ENCODE results near the gene LPAR1. TPM values are rescaled to one million over a fixed set of nuclear protein-coding genes. Genes with fewer than 3 reads are reported as not detected.

LPAR1 gene
- total RNA-seq, 1 experiment from 2014 or later, result 4.9 TPM

DNA sequence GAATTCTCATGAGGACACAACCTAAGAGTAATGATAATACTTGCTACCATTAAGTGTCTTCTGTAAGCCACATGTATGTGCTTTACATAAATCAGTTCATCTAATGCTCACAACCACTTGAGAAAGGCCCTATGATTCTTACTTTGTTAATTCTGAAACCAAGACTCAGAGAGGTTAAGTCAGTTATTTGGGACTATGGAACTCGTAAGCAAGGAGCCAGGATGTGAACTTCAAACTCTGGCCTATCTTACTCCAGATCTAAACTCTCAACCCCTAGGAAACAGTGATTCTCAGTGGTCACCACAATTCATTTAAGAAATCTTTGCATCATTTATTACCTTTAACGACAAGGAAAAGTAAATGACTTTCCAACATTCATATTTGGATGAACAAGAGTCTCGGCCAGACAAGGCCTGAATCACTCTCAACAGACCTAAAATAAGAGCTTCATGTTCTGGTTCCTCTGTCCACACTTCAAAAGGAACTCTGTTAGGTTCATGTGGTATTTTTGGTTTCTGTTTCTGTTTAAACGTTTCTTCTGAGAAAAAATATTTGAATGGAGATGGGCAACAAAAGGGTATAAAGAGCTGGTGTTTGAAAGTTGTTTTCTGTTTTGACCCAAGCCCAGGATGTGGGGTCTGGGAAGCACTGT is 104.8 kb downstream of the LPAR1 start:
- Mint-ChIP-seq H3K4me1 (peaks cover 11% of the 10 kb centered on the region), H3K27me3 (ENCODE audit: low read depth) (no peaks in the 10 kb centered on the region), H3K27ac (no peak overlapping the region), H3K9me3 (0 out of 2 replicates have a peak, but pooled peaks cover 6% of the 10 kb centered on the region), H3K36me3 (no peaks in the 10 kb centered on the region), H3K4me3 (no peak overlapping the region)
- CTCF ChIA-PET, result no interaction called here
- no peak for DNase-seq (ENCODE audit: low spot score)
- POLR2A ChIA-PET, result no interaction called here
- no peak for ATAC-seq
- TF ChIP-seq, protein P1, sequence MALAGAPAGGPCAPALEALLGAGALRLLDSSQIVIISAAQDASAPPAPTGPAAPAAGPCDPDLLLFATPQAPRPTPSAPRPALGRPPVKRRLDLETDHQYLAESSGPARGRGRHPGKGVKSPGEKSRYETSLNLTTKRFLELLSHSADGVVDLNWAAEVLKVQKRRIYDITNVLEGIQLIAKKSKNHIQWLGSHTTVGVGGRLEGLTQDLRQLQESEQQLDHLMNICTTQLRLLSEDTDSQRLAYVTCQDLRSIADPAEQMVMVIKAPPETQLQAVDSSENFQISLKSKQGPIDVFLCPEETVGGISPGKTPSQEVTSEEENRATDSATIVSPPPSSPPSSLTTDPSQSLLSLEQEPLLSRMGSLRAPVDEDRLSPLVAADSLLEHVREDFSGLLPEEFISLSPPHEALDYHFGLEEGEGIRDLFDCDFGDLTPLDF (CRISPR knock-in tag; IDR thresholded peaks at IDR 0.05), result no peak
- TF ChIP-seq, protein P2, sequence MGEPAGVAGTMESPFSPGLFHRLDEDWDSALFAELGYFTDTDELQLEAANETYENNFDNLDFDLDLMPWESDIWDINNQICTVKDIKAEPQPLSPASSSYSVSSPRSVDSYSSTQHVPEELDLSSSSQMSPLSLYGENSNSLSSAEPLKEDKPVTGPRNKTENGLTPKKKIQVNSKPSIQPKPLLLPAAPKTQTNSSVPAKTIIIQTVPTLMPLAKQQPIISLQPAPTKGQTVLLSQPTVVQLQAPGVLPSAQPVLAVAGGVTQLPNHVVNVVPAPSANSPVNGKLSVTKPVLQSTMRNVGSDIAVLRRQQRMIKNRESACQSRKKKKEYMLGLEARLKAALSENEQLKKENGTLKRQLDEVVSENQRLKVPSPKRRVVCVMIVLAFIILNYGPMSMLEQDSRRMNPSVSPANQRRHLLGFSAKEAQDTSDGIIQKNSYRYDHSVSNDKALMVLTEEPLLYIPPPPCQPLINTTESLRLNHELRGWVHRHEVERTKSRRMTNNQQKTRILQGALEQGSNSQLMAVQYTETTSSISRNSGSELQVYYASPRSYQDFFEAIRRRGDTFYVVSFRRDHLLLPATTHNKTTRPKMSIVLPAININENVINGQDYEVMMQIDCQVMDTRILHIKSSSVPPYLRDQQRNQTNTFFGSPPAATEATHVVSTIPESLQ (CRISPR knock-in tag; IDR thresholded peaks at IDR 0.05), result no peak
- TF ChIP-seq PRRX2 (CRISPR knock-in tag; IDR thresholded peaks at IDR 0.05) (no peak), KAT7 (CRISPR knock-in tag; IDR thresholded peaks at IDR 0.05; ENCODE audit: borderline replicate concordance) (no peak), SMAD4 (CRISPR knock-in tag; IDR thresholded peaks at IDR 0.05) (no peak), CBFB (CRISPR knock-in tag; IDR thresholded peaks at IDR 0.05; ENCODE audit: low read depth) (no peak), NFE2L1 (CRISPR knock-in tag; IDR thresholded peaks at IDR 0.05) (no peak), EMX1 (CRISPR knock-in tag; IDR thresholded peaks at IDR 0.05) (no peak), NR1H2 (CRISPR knock-in tag; IDR thresholded peaks at IDR 0.05) (no peak)
- TF ChIP-seq, protein P3, sequence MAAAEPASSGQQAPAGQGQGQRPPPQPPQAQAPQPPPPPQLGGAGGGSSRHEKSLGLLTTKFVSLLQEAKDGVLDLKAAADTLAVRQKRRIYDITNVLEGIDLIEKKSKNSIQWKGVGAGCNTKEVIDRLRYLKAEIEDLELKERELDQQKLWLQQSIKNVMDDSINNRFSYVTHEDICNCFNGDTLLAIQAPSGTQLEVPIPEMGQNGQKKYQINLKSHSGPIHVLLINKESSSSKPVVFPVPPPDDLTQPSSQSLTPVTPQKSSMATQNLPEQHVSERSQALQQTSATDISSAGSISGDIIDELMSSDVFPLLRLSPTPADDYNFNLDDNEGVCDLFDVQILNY (CRISPR knock-in tag; IDR thresholded peaks at IDR 0.05), result no peak
- TF ChIP-seq, protein P4, sequence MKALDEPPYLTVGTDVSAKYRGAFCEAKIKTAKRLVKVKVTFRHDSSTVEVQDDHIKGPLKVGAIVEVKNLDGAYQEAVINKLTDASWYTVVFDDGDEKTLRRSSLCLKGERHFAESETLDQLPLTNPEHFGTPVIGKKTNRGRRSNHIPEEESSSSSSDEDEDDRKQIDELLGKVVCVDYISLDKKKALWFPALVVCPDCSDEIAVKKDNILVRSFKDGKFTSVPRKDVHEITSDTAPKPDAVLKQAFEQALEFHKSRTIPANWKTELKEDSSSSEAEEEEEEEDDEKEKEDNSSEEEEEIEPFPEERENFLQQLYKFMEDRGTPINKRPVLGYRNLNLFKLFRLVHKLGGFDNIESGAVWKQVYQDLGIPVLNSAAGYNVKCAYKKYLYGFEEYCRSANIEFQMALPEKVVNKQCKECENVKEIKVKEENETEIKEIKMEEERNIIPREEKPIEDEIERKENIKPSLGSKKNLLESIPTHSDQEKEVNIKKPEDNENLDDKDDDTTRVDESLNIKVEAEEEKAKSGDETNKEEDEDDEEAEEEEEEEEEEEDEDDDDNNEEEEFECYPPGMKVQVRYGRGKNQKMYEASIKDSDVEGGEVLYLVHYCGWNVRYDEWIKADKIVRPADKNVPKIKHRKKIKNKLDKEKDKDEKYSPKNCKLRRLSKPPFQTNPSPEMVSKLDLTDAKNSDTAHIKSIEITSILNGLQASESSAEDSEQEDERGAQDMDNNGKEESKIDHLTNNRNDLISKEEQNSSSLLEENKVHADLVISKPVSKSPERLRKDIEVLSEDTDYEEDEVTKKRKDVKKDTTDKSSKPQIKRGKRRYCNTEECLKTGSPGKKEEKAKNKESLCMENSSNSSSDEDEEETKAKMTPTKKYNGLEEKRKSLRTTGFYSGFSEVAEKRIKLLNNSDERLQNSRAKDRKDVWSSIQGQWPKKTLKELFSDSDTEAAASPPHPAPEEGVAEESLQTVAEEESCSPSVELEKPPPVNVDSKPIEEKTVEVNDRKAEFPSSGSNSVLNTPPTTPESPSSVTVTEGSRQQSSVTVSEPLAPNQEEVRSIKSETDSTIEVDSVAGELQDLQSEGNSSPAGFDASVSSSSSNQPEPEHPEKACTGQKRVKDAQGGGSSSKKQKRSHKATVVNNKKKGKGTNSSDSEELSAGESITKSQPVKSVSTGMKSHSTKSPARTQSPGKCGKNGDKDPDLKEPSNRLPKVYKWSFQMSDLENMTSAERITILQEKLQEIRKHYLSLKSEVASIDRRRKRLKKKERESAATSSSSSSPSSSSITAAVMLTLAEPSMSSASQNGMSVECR (CRISPR knock-in tag; IDR thresholded peaks at IDR 0.05; ENCODE audit: borderline replicate concordance), result no peak
- TF ChIP-seq, protein P5, sequence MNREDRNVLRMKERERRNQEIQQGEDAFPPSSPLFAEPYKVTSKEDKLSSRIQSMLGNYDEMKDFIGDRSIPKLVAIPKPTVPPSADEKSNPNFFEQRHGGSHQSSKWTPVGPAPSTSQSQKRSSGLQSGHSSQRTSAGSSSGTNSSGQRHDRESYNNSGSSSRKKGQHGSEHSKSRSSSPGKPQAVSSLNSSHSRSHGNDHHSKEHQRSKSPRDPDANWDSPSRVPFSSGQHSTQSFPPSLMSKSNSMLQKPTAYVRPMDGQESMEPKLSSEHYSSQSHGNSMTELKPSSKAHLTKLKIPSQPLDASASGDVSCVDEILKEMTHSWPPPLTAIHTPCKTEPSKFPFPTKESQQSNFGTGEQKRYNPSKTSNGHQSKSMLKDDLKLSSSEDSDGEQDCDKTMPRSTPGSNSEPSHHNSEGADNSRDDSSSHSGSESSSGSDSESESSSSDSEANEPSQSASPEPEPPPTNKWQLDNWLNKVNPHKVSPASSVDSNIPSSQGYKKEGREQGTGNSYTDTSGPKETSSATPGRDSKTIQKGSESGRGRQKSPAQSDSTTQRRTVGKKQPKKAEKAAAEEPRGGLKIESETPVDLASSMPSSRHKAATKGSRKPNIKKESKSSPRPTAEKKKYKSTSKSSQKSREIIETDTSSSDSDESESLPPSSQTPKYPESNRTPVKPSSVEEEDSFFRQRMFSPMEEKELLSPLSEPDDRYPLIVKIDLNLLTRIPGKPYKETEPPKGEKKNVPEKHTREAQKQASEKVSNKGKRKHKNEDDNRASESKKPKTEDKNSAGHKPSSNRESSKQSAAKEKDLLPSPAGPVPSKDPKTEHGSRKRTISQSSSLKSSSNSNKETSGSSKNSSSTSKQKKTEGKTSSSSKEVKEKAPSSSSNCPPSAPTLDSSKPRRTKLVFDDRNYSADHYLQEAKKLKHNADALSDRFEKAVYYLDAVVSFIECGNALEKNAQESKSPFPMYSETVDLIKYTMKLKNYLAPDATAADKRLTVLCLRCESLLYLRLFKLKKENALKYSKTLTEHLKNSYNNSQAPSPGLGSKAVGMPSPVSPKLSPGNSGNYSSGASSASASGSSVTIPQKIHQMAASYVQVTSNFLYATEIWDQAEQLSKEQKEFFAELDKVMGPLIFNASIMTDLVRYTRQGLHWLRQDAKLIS (CRISPR knock-in tag; IDR thresholded peaks at IDR 0.05; ENCODE audit: borderline replicate concordance), result no peak
- TF ChIP-seq, protein P6, sequence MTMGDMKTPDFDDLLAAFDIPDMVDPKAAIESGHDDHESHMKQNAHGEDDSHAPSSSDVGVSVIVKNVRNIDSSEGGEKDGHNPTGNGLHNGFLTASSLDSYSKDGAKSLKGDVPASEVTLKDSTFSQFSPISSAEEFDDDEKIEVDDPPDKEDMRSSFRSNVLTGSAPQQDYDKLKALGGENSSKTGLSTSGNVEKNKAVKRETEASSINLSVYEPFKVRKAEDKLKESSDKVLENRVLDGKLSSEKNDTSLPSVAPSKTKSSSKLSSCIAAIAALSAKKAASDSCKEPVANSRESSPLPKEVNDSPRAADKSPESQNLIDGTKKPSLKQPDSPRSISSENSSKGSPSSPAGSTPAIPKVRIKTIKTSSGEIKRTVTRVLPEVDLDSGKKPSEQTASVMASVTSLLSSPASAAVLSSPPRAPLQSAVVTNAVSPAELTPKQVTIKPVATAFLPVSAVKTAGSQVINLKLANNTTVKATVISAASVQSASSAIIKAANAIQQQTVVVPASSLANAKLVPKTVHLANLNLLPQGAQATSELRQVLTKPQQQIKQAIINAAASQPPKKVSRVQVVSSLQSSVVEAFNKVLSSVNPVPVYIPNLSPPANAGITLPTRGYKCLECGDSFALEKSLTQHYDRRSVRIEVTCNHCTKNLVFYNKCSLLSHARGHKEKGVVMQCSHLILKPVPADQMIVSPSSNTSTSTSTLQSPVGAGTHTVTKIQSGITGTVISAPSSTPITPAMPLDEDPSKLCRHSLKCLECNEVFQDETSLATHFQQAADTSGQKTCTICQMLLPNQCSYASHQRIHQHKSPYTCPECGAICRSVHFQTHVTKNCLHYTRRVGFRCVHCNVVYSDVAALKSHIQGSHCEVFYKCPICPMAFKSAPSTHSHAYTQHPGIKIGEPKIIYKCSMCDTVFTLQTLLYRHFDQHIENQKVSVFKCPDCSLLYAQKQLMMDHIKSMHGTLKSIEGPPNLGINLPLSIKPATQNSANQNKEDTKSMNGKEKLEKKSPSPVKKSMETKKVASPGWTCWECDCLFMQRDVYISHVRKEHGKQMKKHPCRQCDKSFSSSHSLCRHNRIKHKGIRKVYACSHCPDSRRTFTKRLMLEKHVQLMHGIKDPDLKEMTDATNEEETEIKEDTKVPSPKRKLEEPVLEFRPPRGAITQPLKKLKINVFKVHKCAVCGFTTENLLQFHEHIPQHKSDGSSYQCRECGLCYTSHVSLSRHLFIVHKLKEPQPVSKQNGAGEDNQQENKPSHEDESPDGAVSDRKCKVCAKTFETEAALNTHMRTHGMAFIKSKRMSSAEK (CRISPR knock-in tag; IDR thresholded peaks at IDR 0.05; ENCODE audit: borderline replicate concordance), result no peak
- TF ChIP-seq, protein P7, sequence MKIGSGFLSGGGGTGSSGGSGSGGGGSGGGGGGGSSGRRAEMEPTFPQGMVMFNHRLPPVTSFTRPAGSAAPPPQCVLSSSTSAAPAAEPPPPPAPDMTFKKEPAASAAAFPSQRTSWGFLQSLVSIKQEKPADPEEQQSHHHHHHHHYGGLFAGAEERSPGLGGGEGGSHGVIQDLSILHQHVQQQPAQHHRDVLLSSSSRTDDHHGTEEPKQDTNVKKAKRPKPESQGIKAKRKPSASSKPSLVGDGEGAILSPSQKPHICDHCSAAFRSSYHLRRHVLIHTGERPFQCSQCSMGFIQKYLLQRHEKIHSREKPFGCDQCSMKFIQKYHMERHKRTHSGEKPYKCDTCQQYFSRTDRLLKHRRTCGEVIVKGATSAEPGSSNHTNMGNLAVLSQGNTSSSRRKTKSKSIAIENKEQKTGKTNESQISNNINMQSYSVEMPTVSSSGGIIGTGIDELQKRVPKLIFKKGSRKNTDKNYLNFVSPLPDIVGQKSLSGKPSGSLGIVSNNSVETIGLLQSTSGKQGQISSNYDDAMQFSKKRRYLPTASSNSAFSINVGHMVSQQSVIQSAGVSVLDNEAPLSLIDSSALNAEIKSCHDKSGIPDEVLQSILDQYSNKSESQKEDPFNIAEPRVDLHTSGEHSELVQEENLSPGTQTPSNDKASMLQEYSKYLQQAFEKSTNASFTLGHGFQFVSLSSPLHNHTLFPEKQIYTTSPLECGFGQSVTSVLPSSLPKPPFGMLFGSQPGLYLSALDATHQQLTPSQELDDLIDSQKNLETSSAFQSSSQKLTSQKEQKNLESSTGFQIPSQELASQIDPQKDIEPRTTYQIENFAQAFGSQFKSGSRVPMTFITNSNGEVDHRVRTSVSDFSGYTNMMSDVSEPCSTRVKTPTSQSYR (CRISPR knock-in tag; IDR thresholded peaks at IDR 0.05), result no peak
